ENCODE results near the gene NRXN3. TPM values are rescaled to one million over a fixed set of nuclear protein-coding genes. Genes with fewer than 3 reads are reported as not detected.

The NRXN3 gene
- total and polyA plus RNA-seq, 11 donors: 0.19 to 2.2 (median 1.1) TPM

GRCh38 chr14:78222746-78223145, 52.6 kb downstream of the NRXN3 start:
- Histone ChIP-seq H3K4me1 (no peaks in the 10 kb centered on the region), H3K27ac (no peak overlapping the region), H3K9me3 (no peaks in the 10 kb centered on the region), H3K27me3 (no peaks in the 10 kb centered on the region), H3K36me3 (no peaks in the 10 kb centered on the region), H3K4me3 (no peak overlapping the region)
- TF ChIP-seq POLR2A (IDR thresholded peaks at IDR 0.05) (no peak), CTCF (IDR thresholded peaks at IDR 0.05) (no peak)
- ATAC-seq (no peak), DNase-seq (no peak)
- intact Hi-C loops (cut with DNase I): no loop called here

- no peak for DNase-seq
- TF ChIP-seq CTCF (IDR thresholded peaks at IDR 0.05): no peak
- TF ChIP-seq POLR2A (IDR thresholded peaks at IDR 0.05): no peak
- H3K9me3 ChIP-seq: no peaks in the 10 kb centered on the region
- no peak for ATAC-seq
- intact Hi-C loops (cut with DNase I): no loop called here
- no peaks in the 10 kb centered on the region for H3K36me3 ChIP-seq
- H3K27ac ChIP-seq: no peak overlapping the region
- no peak overlapping the region for H3K4me3 ChIP-seq
- H3K4me1 ChIP-seq: no peaks in the 10 kb centered on the region
- 69 to 71% (median 70%) methylated on average over 14 of the region's 14 CpGs for WGBS, 4 donors
- peaks cover 0 to 7% (median 0%) of the 10 kb centered on the region in 9 donors for H3K27me3 ChIP-seq
These were observed 57.3 kb downstream of the NRXN3 start for GRCh38 chr14:78227248-78228077.

DNA sequence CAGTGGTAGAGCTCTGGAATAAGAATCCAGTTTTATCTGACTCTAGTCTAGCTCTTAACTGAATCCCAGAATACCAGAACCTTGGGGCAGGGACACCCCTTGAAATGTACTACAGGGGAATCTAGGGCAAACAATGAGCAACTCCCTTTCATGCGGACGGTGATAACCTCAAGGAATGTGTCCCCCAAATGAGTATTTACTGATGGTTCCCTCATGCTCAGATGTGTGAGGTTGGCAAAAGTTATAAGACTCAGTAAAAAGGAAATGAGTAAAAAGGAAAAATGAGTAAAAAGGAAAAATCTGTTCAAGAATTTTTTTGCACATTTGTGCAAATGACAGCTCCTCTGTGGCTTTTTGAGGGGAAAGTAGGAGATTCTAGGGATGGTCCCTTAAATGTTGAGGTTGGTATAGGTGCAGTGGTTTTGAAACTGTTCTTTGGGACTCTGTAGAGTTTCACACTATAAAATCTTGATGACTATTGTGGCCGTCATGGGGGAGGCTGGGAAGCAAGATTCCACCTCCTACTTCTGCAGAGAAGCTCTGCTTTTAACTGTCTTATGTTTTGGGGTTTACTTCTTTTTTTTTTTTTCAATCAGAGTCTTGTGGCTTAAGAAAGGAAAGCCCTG, 58.6 kb downstream of the NRXN3 start:
- no peak overlapping the region for H3K27ac ChIP-seq
- WGBS, 4 donors: 67 to 77% (median 74%) methylated on average over 3 of the region's 3 CpGs
- peaks cover 0 to 9% (median 0%) of the 10 kb centered on the region in 9 donors for H3K27me3 ChIP-seq

More for the DNA sequence above, 58.6 kb downstream of the NRXN3 start:
- Histone ChIP-seq H3K36me3 (no peaks in the 10 kb centered on the region), H3K4me1 (no peaks in the 10 kb centered on the region), H3K9me3 (no peaks in the 10 kb centered on the region), H3K4me3 (no peak overlapping the region)
- DNase-seq: no peak
- TF ChIP-seq POLR2A (IDR thresholded peaks at IDR 0.05): no peak
- TF ChIP-seq CTCF (IDR thresholded peaks at IDR 0.05): no peak
- intact Hi-C loops (cut with DNase I): no loop called here
- no peak for ATAC-seq

Data from heart left ventricle (tissue), 16 donors.